ENCODE results near the gene BAZ2B. TPM values are rescaled to one million over a fixed set of nuclear protein-coding genes. Genes with fewer than 3 reads are reported as not detected.

The BAZ2B gene
- polyA plus RNA-seq, 2 of the 4 experiments (the other 2 are of a cell fraction) = 19.6 to 50.6 TPM

DNA sequence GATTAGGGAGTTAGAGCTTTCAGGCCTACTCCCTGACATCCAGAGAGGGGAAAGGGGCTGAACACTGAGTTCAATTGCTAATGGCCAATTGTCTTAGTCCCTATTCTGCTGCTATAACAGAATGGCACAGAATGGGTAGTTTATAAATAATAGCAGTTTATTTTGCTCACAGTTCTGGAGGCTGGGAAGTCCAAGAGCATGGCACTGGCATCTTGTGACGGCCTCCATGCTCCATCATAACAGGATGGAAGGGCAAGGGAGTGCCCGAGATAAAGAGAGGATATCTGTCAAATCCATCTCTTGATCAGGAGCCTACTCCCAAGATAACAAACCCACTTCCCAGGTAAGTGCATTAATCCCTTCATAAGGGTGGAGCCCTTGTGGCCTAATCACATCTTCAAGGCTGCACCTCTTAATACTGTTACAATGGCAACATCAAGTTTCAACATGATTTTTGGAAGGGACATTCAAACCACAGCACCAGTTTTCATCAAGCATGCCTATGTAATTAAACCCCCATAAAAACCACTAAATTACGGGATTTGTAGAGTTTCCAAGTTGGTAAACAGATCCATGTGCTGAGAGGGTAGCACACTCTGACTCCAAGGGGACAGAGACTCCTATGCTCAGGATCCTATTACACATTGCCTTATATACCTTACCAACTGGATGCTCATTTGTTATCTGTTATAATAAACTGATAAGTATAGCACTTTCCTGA lies 44.6 kb downstream of the BAZ2B start (continued):
- no peak for TF ChIP-seq ELK1 (IDR thresholded peaks at IDR 0.05; ENCODE audit: low read depth, low read length)

DNA sequence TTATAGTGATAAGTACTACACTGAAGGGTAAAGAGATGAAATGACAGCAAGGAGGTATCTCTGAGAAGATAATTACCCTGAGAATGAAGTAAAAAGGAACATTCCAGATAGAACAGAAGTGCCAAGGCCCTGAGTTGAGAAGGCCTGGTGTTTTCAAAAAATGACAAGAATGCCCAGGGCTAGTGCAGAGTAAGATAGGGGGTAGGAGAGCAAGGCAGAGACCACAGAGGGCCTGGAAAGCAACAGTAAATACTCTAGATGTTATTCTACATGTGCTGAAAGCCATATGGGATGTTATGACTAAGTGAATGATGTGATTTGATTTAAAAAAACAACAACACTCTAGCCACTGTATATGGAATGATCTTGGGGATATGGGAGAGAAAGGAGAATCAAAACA lies 52.3 kb downstream of the BAZ2B start:
- POLR2A ChIA-PET = no interaction called here
- DNase-seq (ENCODE audit: low read depth in 1 of 2, low spot score in 1 of 2) (no peak), ATAC-seq (no peak), FAIRE-seq (no peak)
- Histone ChIP-seq H3K4me1 (no peaks in the 10 kb centered on the region), H3K4me2 (no peak overlapping the region), H3K9me3 (peaks cover 4% of the 10 kb centered on the region; the same call in 2 of the 3 replicates), H3K4me3 (no peak overlapping the region), H3K27ac (no peak overlapping the region)
- TF ChIP-seq RNF2 (IDR thresholded peaks at IDR 0.05; ENCODE audit: borderline replicate concordance, low read depth) = no peak
- no peak for TF ChIP-seq ZSCAN20 (CRISPR knock-in tag; IDR thresholded peaks at IDR 0.05)
- no peak for TF ChIP-seq HEYL (CRISPR knock-in tag; IDR thresholded peaks at IDR 0.05)
- no peak for TF ChIP-seq RAD21 (conservative IDR thresholded peaks at IDR 0.05 in 1 of 2, IDR thresholded peaks at IDR 0.05 in 1 of 2)
- TF ChIP-seq, protein P1, sequence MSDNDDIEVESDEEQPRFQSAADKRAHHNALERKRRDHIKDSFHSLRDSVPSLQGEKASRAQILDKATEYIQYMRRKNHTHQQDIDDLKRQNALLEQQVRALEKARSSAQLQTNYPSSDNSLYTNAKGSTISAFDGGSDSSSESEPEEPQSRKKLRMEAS (IDR thresholded peaks at IDR 0.05) = no peak
- no peak for TF ChIP-seq EHMT2 (IDR thresholded peaks at IDR 0.05; ENCODE audit: low read depth)
- TF ChIP-seq ATOH8 (CRISPR knock-in tag; IDR thresholded peaks at IDR 0.05; ENCODE audit: low read depth) = no peak
- CTCF ChIA-PET = no interaction called here

DNA sequence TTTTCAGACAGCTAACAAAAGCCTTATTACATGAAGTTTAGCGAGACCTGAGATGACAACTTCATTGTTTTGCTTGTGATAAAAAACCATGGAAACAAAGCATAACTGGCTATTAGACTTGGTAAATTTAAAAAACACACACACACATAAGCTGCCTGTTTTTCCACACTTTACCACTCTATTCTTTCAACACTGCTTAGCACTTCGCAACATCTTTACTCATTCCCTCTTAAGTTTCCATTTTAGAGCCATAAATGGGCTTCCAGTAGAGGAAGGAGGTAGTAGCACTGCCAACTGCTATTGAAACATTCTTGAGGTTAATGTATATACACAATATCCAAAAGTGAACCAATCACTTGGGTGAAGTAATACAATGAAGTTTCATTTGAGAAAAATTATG lies 54.1 kb downstream of the BAZ2B start:
- FAIRE-seq (no peak), ATAC-seq (no peak), DNase-seq (ENCODE audit: low read depth in 1 of 2, low spot score in 1 of 2) (no peak)
- H3K4me1 ChIP-seq = no peaks in the 10 kb centered on the region
- ChIA-PET POLR2A (interaction anchor here (1.2 kb wide), 1 partner anchor 150 kb away, joined by 3 read pairs; the partner anchor contains the start of gene MARCHF7), CTCF (no interaction called here)
- no peak overlapping the region for H3K27ac ChIP-seq
- no peak overlapping the region for H3K4me2 ChIP-seq
- H3K4me3 ChIP-seq = no peak overlapping the region
- H3K9me3 ChIP-seq = peaks cover 4% of the 10 kb centered on the region; the same call in 2 of the 3 replicates
- TF ChIP-seq PHF8 (IDR thresholded peaks at IDR 0.05; ENCODE audit: borderline replicate concordance, low read depth) (no peak), FOXS1 (CRISPR knock-in tag; IDR thresholded peaks at IDR 0.05) (no peak), ELK1 (IDR thresholded peaks at IDR 0.05; ENCODE audit: low read depth, low read length) (no peak), E2F6 (IDR thresholded peaks at IDR 0.05; ENCODE audit: borderline replicate concordance, low read depth) (no peak), SREBF2 (IDR thresholded peaks at IDR 0.05) (no peak), HEYL (CRISPR knock-in tag; IDR thresholded peaks at IDR 0.05) (no peak), CTCF (IDR thresholded peaks at IDR 0.05) (no peak), ZFP36 (IDR thresholded peaks at IDR 0.05; ENCODE audit: borderline replicate concordance, partially characterized antibody) (no peak), CBX8 (IDR thresholded peaks at IDR 0.05) (no peak), MYC (IDR thresholded peaks at IDR 0.05; ENCODE audit: borderline replicate concordance, low read length) (no peak), JUN (IDR thresholded peaks at IDR 0.05) (no peak)
- 94% methylated on average over 2 of the region's 2 CpGs for WGBS (ENCODE audit: missing lambda C conversion rate)

All from A549 (cell line).